SK-N-SH (cell line): ENCODE results near the gene LCA5.

Experiments used
- JUND ChIP-seq: IDR thresholded peaks from 2 replicates; pipeline ENCODE4 v1.4.0; 2012
- POLR2AphosphoS5 ChIP-seq: IDR thresholded peaks from 2 replicates; pipeline ENCODE4 v1.6.1; 2012; ENCODE audit warnings: low read depth, low read length
- TF ChIP-seq, protein P1 (sequence below): fragments of 200-600 bp; sonication (generic); IDR thresholded peaks from 2 replicates; pipeline ENCODE4 v1.6.1; 2017; ENCODE audit warnings: antibody characterized with exemption, mild to moderate bottlenecking, moderate library complexity

- no peak for TF ChIP-seq JUND
- TF ChIP-seq, protein P1, sequence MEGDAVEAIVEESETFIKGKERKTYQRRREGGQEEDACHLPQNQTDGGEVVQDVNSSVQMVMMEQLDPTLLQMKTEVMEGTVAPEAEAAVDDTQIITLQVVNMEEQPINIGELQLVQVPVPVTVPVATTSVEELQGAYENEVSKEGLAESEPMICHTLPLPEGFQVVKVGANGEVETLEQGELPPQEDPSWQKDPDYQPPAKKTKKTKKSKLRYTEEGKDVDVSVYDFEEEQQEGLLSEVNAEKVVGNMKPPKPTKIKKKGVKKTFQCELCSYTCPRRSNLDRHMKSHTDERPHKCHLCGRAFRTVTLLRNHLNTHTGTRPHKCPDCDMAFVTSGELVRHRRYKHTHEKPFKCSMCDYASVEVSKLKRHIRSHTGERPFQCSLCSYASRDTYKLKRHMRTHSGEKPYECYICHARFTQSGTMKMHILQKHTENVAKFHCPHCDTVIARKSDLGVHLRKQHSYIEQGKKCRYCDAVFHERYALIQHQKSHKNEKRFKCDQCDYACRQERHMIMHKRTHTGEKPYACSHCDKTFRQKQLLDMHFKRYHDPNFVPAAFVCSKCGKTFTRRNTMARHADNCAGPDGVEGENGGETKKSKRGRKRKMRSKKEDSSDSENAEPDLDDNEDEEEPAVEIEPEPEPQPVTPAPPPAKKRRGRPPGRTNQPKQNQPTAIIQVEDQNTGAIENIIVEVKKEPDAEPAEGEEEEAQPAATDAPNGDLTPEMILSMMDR: no peak
- TF ChIP-seq POLR2AphosphoS5: no peak
Observed at GRCh38 chr6:79510707-79511106, 26.5 kb downstream of the LCA5 start.
